ENCODE measurements around the gene POLR3A.

POLR3A gene

GRCh38 chr10:78039743-78040142 is 10.4 kb upstream of the POLR3A start:
- TF ChIP-seq CTCF (IDR thresholded peaks at IDR 0.05; ENCODE audit: low read depth, low read length): no peak
- no peak overlapping the region for H3K4me3 ChIP-seq (ENCODE audit: low read depth, low read length)

DNA sequence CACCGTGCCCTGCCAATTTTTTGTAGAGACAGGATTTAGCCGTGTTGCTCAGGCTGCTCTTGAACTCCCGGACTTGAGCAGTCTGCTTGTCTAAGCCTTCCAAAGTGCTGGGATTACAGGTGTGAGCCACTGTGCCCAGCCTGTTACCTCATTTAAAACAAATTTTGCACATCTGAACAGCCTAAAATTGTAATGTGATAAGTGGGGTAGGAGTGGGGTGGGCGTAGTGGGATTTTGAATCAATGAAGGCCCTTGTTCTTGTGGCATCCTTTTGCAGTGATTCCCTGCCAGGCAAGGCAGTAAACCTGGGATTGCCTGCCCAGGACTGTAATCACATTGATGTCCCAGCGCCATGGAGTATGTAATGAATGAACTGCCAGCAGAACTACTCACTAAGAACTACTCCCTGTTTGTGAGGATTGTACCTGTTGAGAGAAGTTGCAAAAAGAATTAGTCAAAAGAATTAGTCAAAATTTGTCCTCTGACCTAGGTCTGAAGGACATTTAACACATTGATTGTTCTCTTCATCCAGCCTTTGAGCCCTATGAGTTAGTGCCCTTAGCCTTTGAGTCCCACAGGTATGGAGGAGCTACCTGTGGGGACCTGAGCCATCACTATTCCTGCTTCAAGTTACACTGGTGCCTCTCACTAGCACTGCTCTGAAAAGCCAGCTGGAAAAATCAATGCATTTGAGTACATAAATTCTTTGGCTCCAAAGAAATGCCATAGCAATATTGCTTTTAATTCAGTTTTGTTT is 9.7 kb upstream of the POLR3A start:
- H3K4me3 ChIP-seq (ENCODE audit: low read depth, low read length): no peak overlapping the region
- TF ChIP-seq CTCF (IDR thresholded peaks at IDR 0.05; ENCODE audit: low read depth, low read length): no peak

DNA sequence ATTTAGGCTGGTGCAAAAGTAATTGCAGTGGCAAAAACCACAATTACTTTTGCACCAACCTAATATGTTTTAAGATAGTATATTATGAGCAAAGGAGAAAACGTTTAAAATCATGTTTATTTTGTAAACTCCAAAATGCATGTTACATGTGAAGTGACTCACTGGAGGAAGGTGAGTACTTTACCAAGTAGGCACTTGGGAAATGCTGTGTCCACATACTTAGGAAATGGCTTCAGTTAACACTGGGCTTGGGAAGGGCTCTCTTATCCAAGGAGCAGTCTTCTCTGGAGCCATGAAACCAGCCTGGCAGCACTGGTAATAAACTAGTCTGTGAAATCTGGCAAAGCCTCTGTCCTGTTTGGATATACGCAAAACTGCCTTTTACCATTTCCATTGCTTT is 8.8 kb upstream of the POLR3A start:
- TF ChIP-seq CTCF (IDR thresholded peaks at IDR 0.05; ENCODE audit: low read depth, low read length): no peak
- H3K4me3 ChIP-seq (ENCODE audit: low read depth, low read length): no peak overlapping the region

GRCh38 chr10:78035933-78036583 is 6.7 kb upstream of the POLR3A start:
- H3K4me3 ChIP-seq (ENCODE audit: low read depth, low read length): no peak overlapping the region
- no peak for TF ChIP-seq CTCF (IDR thresholded peaks at IDR 0.05; ENCODE audit: low read depth, low read length)

GRCh38 chr10:78035437-78035836 is 6.1 kb upstream of the POLR3A start:
- no peak for TF ChIP-seq CTCF (IDR thresholded peaks at IDR 0.05; ENCODE audit: low read depth, low read length)
- peak overlapping the region; percentile 85; the same call in 1 of the 2 replicates for H3K4me3 ChIP-seq (ENCODE audit: low read depth, low read length)

DNA sequence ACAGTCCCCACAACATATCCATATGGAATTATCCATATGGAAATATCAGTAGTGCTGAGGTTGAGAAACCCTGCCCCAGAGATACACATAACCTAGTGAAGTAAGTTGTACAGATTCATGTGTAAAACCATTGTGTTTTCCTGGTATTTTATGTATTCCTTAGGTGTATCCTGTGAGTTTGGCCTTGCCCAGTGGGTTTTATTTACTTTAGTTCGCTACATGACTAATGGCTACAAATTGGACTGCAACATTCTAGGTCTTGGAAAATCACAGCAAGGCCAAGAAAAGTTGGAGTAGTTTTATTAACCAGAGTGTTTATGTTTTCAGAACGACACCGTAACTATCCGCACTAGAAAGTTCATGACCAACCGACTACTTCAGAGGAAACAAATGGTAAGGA is 5.7 kb upstream of the POLR3A start:
- H3K4me3 ChIP-seq (ENCODE audit: low read depth, low read length): peak overlapping the region; percentile 85
- no peak for TF ChIP-seq CTCF (IDR thresholded peaks at IDR 0.05; ENCODE audit: low read depth, low read length)

Measured in WI38 (cell line).